Measurements from ENCODE around the gene LRRIQ1. TPM values are rescaled to one million over a fixed set of nuclear protein-coding genes. Genes with fewer than 3 reads are reported as not detected.

The LRRIQ1 gene
- total RNA-seq, 1 experiment from 2014 or later = 0.39 TPM

DNA sequence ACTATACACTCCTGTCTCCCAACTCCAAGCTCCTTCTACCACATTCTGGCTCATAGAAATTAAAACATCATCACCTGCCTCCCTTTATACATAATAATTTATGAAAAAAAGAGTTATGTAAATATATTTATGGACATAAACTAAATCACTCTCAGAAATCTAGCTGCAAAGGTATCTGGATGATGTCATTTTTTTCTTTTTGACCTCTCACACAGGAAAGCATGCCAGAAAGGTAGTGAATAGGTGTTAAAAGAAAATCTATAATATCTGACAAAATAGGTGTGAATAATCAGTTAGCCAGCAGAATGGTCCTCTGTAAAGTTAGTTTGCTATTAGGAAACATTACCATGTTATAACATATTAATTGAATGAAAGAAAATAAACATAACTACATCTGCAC, 7.7 kb downstream of the LRRIQ1 start:
- Mint-ChIP-seq H3K4me3 (no peak overlapping the region), H3K9me3 (no peaks in the 10 kb centered on the region), H3K4me1 (no peaks in the 10 kb centered on the region), H3K27me3 (ENCODE audit: low read depth) (no peaks in the 10 kb centered on the region), H3K27ac (no peak overlapping the region), H3K36me3 (ENCODE audit: insufficient read depth in 1 of 3, low read depth in 3 of 3) (no peaks in the 10 kb centered on the region)
- Histone ChIP-seq H3K56ac (ENCODE audit: insufficient read length, low read depth, low read length) (no peak overlapping the region), H3K4me1 (ENCODE audit: insufficient read depth, low read length) (no peaks in the 10 kb centered on the region), H4K91ac (ENCODE audit: insufficient read length, low read depth, low read length) (no peak overlapping the region), H4K8ac (replicated peaks; ENCODE audit: insufficient read length, low read depth, low read length) (no peak overlapping the region), H2BK120ac (ENCODE audit: low read depth, low read length, poor library complexity, severe bottlenecking) (no peak overlapping the region), H2BK12ac (ENCODE audit: insufficient read length, low read depth, low read length) (no peak overlapping the region), H3K14ac (ENCODE audit: insufficient read depth, low read length) (no peak overlapping the region), H3K27me3 (ENCODE audit: insufficient read depth, low read length) (no peaks in the 10 kb centered on the region), H3K23me2 (ENCODE audit: insufficient read length, low read depth, low read length, poor library complexity, severe bottlenecking) (no peaks in the 10 kb centered on the region), H2BK5ac (ENCODE audit: insufficient read length, low read length) (no peak overlapping the region), H3K4ac (ENCODE audit: low read depth, low read length) (no peak overlapping the region), H3K18ac (ENCODE audit: insufficient read length, low read depth, low read length) (no peak overlapping the region), H3K79me1 (ENCODE audit: insufficient read depth, low read depth, low read length, poor library complexity, severe bottlenecking) (no peaks in the 10 kb centered on the region), H4K20me1 (ENCODE audit: control insufficient read depth, insufficient read depth, insufficient read length) (no peaks in the 10 kb centered on the region), H2BK15ac (ENCODE audit: low read depth, low read length) (no peak overlapping the region), H2AK5ac (ENCODE audit: insufficient read length, low read length) (no peak overlapping the region), H3K9ac (ENCODE audit: extremely low read depth, insufficient read length, low read length) (no peak overlapping the region), H3T11ph (ENCODE audit: low read length) (no peak overlapping the region), H3K4me2 (ENCODE audit: insufficient read depth, insufficient read length, low read length) (no peak overlapping the region), H4K5ac (ENCODE audit: insufficient read length, low read depth, low read length) (no peak overlapping the region), H3K9me3 (ENCODE audit: control insufficient read depth, low read depth, low read length) (no peaks in the 10 kb centered on the region), H2AFZ (ENCODE audit: low read length) (no peak overlapping the region), H3K27ac (ENCODE audit: insufficient read length, low read depth, low read length) (no peak overlapping the region), H2BK20ac (ENCODE audit: low read depth, low read length, poor library complexity, severe bottlenecking) (no peak overlapping the region), H3K79me2 (ENCODE audit: insufficient read depth, low read length) (no peaks in the 10 kb centered on the region), H3K23ac (ENCODE audit: insufficient read length, low read depth, low read length) (no peak overlapping the region)
- no peak for DNase-seq
- TF ChIP-seq, protein P1, sequence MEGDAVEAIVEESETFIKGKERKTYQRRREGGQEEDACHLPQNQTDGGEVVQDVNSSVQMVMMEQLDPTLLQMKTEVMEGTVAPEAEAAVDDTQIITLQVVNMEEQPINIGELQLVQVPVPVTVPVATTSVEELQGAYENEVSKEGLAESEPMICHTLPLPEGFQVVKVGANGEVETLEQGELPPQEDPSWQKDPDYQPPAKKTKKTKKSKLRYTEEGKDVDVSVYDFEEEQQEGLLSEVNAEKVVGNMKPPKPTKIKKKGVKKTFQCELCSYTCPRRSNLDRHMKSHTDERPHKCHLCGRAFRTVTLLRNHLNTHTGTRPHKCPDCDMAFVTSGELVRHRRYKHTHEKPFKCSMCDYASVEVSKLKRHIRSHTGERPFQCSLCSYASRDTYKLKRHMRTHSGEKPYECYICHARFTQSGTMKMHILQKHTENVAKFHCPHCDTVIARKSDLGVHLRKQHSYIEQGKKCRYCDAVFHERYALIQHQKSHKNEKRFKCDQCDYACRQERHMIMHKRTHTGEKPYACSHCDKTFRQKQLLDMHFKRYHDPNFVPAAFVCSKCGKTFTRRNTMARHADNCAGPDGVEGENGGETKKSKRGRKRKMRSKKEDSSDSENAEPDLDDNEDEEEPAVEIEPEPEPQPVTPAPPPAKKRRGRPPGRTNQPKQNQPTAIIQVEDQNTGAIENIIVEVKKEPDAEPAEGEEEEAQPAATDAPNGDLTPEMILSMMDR (conservative IDR thresholded peaks at IDR 0.05) = no peak
